Stimulated activated CD4-positive, alpha-beta T cell treated with anti-CD3 and anti-CD28 coated beads, Interleukin-4, amount 100 ng/mL, for 48 hours (primary cell): ENCODE data around the gene DTWD1.
"Not testable (repeated sequence)": the region's sequence is repeated elsewhere in the genome, so short reads cannot be mapped to it uniquely, and the experiment has no call there.

Source experiments
- DNase-seq, 2 donors: peaks; one replicate each; pipeline ENCODE4 v3.0.0-alpha.2; 2020; ENCODE audit warnings: low read depth in 2 of 2

Gene DTWD1, protein sequence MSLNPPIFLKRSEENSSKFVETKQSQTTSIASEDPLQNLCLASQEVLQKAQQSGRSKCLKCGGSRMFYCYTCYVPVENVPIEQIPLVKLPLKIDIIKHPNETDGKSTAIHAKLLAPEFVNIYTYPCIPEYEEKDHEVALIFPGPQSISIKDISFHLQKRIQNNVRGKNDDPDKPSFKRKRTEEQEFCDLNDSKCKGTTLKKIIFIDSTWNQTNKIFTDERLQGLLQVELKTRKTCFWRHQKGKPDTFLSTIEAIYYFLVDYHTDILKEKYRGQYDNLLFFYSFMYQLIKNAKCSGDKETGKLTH

DNA sequence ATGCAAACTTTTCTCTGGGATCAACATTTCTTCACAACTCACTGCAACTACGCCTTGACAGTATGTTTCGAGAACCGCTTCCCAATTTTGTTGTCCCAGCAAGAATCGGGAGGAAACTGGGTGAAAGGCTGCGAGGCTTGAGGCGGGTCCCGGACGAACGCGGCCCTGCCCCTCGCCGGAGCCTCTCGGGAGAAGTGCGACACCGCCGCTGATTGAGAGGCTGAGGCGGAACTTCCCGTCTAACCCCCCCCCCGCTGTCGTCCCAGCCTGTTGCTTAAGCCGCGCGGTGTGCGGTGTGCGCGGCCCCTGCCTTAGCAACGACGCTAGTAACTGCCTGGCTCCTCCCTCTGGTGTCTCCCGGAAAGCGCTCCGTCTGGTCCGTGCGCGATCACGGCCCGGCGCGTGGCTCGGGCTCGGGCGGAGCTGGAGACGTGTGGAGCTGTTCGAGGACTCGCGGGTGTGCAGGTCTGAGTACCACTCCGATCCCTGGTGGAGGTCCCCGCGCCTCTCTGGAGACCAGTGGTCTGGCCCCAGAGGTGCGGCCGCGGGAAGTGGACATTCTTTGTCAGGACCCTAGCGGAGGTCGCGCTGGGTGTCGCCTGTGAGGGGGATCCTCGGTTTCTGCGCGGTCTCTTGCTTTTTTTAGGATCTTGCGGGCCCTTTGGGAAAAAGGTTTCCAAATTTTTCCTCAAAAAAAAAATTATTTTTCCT, at the start of gene DTWD1, which contains the start of gene FAM227B:
Gene DTWD1 (plus strand): TSS at position 391 of the 711 bp plus-strand sequence. CDS start 4,120 bp downstream, outside the sequence.
Gene FAM227B (minus strand): TSS at position 161 of the 711 bp plus-strand sequence. CDS start 5,647 bp downstream, outside the sequence.
- peak; percentile 85 to 88 for DNase-seq

DNA sequence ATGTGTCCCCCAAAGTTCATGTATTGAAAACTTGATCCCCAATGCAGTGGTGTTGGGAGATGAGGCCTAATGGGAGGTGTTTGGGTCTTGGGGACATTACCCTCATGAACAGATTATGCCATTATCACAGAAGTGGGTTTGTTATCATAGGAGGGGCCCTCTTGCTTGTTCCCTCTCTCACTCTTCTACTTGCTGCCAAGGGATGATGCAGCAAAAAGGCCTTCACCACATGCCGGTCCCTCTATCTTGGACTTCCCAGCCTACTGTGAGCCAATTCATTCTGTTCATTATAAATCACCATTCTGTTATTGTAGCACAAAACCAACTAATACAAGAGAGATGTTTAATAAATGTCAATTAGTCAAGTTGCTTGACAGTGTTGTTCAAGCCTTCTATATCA, 47.4 kb upstream of the DTWD1 start:
- DNase-seq, result no peak

DNA sequence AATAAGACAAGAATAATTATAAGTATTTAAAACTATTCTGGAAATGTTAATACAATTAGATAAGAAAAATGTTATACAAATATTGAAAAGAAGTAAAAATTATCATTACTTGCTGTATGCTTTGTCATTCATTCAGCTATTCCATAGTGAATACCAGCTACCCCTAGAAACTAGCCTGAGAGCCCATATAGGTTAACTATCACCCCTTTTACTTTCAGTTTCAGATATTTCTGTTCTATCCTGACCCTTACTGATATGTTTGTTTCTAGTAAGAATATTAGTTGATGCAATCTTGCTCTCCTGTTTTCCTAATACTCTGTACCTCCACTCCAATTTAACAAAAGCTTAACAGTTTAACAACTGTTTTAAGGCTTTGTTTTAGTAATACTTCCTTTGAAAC, 31.8 kb upstream of the DTWD1 start:
- no peak for DNase-seq

DNA sequence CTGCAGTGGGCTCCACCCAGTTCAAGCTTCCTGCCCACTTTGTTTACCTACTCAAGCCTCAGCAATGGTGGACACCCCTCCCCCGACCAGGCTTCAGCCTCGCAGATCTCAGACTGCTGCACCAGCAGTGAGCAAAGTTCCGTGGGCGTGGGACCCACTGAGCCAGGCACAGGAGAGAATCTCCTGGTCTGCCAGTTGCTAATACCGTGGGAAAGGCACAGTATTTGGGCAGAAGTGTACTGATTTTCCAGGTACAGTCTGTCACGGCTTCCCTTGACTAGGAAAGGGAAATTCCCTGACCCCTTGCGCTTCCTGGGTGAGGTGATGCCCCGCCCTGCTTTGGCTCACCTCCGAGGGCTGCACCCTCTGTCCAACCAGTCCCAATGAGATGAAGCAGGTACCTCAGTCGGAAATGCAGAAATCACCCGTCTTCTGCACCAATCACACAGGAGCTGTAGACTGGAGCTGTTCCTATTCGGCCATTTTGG, 28.0 kb upstream of the DTWD1 start:
- not testable (repeated sequence) for DNase-seq

DNA sequence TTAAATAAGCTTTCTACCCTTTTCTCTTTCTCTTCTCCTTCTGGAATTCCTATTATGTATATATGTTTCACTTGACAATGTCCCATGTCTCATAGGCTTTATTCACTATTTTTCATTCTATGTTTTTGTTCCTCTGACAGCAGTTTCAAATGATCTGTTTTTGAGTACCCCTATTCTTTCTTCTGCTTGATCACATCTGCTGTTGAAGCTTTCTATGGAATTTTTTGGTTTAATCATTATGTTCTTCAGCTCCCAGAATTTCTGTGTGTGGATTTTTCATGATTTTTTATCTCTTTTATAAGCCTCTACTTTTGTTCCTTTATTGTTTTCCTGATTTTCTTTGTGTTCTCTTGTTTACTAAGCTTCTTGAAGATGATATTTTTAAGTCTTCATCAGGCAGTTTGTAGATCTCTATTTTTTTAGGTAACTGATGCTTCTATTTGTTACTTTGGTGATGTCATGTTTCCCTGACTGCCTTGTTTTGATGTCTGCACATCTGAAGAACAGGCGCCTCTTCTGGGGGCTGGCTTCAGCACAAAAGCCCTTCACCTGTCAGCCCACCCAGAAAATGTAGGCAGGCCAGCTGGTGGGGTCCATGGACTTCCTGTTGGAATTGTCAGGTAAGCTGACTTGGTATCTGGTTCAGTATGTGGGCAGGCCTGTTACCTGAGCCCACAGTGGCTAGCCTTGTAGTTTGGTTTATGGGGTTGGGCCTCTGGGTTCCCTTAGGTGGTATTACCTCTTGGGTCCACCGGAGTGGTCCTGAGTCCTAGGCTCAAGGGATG, 16.0 kb upstream of the DTWD1 start:
- DNase-seq, result no peak

DNA sequence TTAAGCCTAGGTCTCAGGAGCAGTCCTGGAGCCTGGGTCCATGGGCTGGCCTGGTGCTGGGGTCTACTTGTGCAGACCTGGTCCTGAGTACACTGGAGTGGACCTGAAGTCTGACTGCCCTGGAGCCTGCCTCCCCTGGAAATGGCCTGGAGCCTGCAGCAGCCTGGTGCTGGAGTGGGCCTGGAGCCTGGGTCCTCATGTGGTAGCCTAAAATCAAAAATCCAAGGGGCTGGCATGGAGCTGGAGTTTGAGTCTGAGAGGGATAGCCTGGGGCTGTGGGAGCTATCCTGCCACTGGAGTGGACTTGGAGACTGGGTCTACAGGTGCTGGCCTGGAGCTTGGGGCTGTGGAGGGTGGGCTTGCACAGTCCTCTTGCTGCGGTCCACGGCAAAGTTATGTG, 15.3 kb upstream of the DTWD1 start:
- DNase-seq, result no peak

DNA sequence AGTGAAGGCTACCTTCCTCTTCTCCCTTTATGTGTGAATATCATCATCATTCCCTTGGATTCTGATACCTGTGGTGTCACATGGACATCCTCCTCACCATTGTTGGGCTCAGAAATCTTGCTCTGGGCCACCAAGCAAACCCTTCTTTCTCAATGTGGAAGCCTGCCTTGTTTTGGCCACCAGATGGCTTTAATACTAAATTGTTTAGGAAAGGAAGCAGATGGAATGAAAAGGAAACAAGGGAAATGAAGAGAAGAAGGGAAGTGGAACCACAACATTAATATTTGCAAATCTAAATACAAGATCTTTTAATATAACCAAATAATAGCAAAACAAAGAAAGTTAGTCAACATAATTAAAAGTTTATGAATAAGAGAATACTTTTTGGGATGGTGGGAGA, 14.3 kb upstream of the DTWD1 start:
- DNase-seq, result no peak

DNA sequence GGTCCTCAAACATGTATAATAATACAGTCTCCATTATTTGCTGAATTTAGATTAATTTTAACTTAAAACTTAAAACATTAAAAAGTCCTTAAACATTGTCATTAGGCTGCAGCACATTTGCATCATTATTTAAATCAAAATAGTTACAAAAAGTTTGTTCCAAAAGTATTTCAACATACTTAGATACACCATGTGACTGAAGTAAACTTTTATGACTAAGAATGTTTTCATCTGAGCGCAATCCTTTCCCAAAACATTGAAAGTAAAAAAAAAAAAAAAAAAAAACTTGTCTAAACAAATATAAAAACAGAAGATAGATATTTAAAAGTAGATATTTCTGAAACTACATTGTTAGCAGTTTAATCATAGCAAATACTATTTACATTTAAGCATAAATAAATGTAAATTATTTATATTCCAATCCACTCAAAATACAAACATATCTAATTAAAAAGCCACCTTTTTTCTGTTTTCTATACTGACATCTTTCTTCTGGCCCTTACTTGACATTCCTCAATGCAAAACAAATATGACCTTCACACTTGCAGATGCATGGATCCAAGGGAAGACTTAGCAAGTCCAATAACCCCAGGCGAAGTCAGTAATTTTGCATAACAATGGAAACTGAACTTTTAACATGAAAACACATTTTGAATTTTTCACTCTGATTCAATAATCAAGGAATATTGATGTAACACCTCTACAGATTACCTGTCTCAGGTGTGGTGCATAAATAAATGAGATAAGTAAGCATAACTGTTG, 10.5 kb upstream of the DTWD1 start:
- no peak for DNase-seq

DNA sequence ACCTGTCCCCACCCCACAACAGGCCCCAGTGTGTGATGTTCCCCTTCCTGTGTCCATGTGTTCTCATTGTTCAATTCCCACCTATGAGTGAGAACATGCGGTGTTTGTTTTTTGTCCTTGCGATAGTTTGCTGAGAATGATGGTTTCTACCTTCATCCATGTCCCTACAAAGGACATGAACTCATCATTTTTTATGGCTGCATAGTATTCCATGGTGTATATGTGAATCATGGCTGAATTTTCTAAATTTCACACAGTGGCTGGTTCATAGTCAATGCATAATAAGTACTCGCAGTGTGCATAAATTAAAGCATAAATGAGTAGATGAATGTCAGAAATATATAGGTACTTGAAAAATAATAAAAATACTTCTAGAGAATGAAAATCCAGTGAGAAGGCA, 8.6 kb upstream of the DTWD1 start:
- not testable (repeated sequence) for DNase-seq

DNA sequence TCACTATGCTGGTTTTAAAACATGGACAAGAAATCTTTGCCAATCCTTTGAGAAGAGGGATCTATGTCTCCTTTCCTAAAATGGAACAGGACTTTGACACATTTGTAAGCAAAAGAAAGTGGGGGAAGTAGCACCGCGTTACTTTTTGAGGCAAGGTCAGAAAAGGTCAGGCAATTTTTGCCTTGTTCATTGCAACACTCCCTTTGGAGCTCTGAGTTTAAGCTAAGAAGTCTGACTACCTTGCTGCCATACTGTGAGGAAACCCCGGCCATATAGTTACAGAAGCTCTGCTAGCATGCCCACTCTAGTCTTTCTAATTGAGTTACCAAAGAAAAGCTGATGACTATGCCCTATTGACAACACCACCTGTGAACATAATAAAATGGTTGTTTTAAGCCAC, 1.6 kb upstream of the DTWD1 start:
- no peak for DNase-seq

DNA sequence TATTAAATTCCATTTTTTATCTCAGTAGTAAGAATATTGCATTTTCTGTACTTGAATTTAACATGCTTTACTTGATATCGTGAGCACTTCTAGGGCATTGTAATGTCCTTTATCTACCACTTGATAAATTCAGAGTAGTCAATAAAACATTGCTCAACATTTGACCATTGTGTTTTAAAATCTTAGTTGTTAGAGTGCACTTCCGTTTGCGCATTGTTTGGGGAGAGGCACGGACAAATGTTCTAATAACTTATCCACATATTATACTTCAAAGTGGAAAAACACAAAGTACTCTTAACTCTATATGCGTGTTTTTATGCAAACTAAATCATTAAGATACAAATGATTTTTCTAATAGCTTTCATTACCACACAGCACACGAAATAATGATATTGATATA, 649 bp upstream of the DTWD1 start:
- DNase-seq, result no peak

DNA sequence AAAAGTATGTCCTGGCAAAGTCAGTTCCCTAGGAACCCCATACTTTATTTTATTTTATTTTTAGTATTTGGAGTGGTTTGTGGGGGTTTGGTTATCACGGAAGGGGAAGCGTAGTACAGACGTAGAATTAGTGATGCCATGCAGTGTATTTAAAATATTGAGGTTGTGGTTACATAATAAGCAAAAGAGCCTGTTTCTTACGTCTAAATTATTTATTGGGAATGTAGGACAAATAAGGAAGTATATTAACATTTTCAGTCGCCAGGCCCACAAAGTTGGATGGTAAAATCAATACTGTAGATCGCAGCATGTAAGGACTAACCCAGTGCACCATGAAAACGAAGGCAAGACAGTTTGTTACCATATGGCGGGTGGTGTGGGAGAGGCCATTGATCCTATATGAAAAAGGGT, 558 bp downstream of the DTWD1 start:
- DNase-seq, result no peak

DNA sequence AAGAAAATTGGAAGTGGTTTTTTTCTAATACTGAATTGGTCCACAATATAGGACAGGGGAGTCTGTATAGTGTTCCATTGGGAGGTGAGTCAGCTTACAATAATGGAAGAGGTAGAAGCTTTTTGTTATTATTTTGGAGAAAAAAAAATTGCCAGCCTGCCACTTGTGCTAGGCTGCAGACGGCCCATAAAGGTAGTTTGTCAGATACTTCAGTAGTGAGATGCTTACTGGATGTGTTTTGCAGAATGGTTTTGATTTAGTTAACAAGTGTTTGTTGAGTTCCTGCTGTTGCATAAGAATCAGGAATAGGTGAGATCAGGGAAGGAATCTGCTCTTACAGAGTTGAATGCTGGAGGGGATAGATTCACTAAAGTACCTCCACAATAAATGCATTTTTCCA, 1.0 kb downstream of the DTWD1 start:
- no peak for DNase-seq

DNA sequence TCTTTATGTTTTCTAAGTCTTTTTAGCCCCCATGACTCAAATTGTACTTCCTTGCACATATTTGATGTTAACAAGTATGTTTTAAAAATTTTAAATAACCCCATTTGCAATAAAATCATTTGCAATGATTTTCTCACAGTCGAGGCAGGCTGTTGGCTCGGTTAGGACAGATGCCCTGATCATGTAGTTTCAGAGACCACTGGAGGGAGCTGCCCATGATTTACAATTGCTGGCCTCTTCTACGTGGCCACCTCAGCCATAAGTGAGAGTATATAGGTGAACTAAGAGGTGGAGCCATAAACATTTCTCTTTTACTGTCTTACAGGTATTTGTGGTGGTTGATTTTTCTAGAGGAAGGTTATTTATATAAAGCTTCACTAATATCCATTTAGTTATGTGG, 1.7 kb downstream of the DTWD1 start:
- DNase-seq, result no peak

DNA sequence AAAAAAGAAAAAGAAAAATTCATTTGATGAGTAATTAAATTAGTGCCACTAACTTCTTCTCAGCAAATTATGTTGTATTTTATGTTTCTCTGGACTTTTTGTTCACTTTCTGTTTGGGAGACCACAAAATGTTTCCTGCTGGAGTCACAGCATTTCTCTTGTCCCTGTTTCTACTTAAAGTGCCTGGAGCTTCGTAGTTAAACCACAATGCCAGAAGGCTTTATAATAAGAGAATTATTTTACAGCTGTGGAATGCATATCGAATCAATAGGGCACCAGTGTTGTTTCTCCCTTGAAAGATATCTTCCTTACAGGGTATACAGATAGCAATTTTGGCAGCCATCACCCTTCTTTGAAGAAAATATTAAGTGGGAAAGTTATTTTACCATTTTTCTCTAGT, 3.2 kb downstream of the DTWD1 start:
- no peak for DNase-seq

DNA sequence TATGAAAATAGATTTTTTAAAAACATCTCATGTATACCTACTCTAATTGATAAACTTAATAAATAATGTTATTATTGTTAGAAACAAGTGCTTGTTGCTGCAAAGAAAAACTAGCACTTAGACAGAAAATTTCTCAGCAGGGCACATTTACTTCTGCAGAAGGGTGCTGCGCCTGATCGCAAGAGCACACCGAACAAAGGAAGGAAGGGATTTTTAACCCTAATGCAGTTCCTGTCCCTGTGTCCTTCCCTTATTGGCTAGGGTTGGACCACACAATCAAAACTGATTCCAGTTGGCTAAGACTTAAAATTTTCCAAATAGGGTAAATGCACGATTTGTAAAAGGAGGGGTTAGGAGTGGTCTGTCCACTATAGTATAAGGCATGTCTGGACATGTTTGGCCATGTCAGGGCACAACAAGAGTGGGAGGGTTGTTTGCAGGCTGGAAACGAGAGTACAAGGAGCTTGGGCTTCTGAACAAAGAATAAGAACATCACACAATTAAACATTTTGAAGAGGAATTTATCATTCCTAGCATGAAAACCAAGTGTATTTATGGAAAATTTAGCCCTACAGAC, 4.7 kb downstream of the DTWD1 start:
- DNase-seq, result no peak

DNA sequence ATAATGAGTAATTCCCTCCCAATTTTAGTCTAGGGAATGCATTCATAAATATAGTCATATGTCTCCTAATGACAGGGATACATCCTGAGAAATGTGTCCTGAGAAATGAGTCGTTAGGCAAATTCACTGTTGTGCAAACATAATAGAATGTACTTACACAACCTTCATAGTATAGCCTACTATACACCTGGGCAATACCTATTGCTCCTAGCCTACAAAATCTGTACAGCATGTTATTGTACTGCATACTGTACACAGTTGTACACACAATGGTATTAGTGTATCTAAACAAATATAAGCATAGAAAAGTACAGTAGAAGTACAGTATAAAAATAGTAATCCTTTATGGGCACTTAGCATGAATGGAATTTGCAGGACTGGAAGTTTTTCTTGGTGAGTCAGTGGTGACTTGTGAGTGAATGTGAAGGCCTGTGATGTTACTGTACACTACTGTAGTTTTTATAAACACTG, 6.6 kb downstream of the DTWD1 start:
- no peak for DNase-seq

DNA sequence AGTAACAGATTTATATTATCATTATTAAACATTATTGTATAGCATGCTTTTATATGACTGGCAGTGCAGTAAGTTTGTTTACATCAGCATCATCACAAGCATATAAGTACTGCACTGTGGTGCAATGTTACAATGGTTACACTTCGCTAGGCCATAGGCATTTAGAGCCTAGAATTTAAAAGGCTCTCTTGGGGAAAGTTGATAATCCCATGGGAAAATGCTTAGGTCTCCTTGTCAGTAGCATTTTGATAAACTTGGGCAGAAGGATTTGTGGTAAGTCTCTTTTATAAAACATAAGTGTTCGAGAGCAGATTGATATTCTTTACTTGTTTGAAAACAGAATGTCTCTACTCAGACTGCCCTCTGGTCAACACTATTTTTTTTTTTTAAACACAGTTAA, 7.5 kb downstream of the DTWD1 start:
- DNase-seq, result no peak

DNA sequence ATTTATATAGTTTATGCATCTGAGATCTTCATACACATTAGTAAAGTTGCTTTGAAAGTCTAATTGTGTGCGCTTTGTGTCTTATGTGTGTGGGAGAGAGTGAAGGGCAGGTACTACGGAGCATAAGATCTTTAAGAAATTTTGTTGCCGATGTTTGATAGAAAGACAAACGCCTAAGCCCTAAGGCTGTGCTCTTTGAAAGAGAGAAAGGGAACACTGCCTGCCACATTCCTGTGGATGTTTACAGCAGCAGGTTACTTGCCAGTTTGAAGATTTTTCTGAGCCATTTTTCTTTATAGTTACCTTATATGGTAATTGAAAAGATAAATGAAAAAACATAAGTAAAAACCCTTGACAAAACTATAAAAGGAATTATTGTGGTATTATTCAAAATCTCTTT, 17.0 kb downstream of the DTWD1 start:
- DNase-seq, result no peak

DNA sequence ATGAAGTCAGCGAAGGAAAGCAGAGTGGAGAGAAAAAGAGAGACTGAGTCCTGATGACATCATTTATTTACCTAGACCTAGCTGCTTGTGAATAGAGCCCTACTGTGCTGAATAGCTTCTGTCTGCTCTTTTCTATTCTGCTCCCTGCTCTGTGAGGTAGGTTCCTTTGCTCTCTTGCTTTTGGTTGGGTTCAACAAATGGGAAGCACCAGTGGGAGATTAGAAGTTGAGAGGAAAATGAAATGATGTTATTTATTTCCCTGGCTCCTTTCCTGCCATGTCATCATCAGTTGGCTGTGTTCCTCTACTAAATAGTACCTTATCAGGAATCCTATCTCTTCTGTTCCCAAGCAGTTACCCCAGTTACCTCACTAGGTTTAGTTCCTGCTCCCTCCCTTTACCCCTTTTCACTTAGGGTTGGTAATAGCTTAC, 23.5 kb downstream of the DTWD1 start:
- DNase-seq, result no peak

DNA sequence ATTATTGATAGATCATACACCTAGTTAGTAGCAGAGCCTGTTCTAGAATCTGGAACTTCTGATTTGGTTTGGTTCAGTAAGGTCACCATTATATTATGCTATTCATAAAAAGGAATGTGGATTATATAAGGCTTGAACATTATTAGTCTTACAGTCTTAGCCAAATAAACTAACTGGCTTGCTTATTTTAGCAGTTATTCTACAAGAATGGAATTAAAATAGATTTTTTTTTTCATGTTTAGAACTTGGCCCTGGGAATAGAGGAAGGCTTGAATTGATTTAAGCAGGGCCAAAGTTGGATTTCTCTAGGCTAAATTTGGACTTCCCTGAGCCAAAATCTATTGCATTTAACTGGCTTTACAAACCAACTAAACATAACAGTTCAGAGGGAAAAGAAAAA, 24.4 kb downstream of the DTWD1 start:
- no peak for DNase-seq
